HL-60 (cell line): ENCODE results near the gene C8G.

Experiments
- DNase-seq, 2 experiments: peaks; one replicate each; pipeline ENCODE4 v3.0.0-alpha.2; 2010 to 2020; ENCODE audit warnings: low read depth in 1 of 2, low spot score in 1 of 2
- H3K27ac ChIP-seq: fragments of 250-450 bp; sonication (Bioruptor Pico); replicated peaks from 2 replicates; pipeline ENCODE4 v1.5.1; 2020; ENCODE audit warnings: mild to moderate bottlenecking, moderate library complexity
- H3K27me3 ChIP-seq: fragments of 250-450 bp; sonication (Bioruptor Pico); 2 replicates; pipeline ENCODE4 v1.5.1; 2021; ENCODE audit warnings: mild to moderate bottlenecking, moderate library complexity; ENCODE audit not compliant: insufficient read depth, poor library complexity, severe bottlenecking
- H3K4me3 ChIP-seq: replicated peaks from 2 replicates; pipeline ENCODE4 v1.5.1; 2011; ENCODE audit warnings: mild to moderate bottlenecking, control low read depth, low read length; ENCODE audit not compliant: insufficient read depth
- CTCF ChIP-seq: IDR thresholded peaks from one replicate; pipeline ENCODE4 v1.5.1; 2011; ENCODE audit warnings: low read length, control low read depth, inconsistent platforms; ENCODE audit not compliant: insufficient read depth
- GABPA ChIP-seq: IDR thresholded peaks from 2 replicates; pipeline ENCODE4 v1.6.1; 2012; ENCODE audit warnings: low read depth
- POLR2AphosphoS5 ChIP-seq: IDR thresholded peaks from 2 replicates; pipeline ENCODE4 v1.6.1; 2012; ENCODE audit warnings: low read depth
- REST ChIP-seq: IDR thresholded peaks from 2 replicates; pipeline ENCODE4 v1.6.1; 2012; ENCODE audit warnings: low read depth; ENCODE audit not compliant: insufficient replicate concordance
- SPI1 ChIP-seq: IDR thresholded peaks from 2 replicates; pipeline ENCODE4 v1.6.1; 2012; ENCODE audit warnings: low read depth, mild to moderate bottlenecking, borderline replicate concordance

The C8G gene

GRCh38 chr9:136971746-136972145 is 26.7 kb downstream of the C8G start:
- no peak overlapping the region for H3K27ac ChIP-seq
- DNase-seq: no peak
- no peak overlapping the region for H3K4me3 ChIP-seq
- H3K27me3 ChIP-seq: no peaks in the 10 kb centered on the region
- no peak for TF ChIP-seq REST
- TF ChIP-seq CTCF: no peak
- TF ChIP-seq SPI1: no peak
- TF ChIP-seq POLR2AphosphoS5: no peak
- no peak for TF ChIP-seq GABPA

GRCh38 chr9:136972335-136972734 is 27.3 kb downstream of the C8G start:
- H3K27me3 ChIP-seq: no peaks in the 10 kb centered on the region
- DNase-seq: no peak
- TF ChIP-seq SPI1: no peak
- no peak for TF ChIP-seq POLR2AphosphoS5
- TF ChIP-seq GABPA: no peak
- no peak for TF ChIP-seq REST
- no peak for TF ChIP-seq CTCF
- no peak overlapping the region for H3K27ac ChIP-seq
- H3K4me3 ChIP-seq: no peak overlapping the region

GRCh38 chr9:136972743-136973142 is 27.7 kb downstream of the C8G start:
- DNase-seq: no peak
- H3K27ac ChIP-seq: no peak overlapping the region
- no peak for TF ChIP-seq REST
- no peak for TF ChIP-seq SPI1
- TF ChIP-seq POLR2AphosphoS5: no peak
- TF ChIP-seq CTCF: no peak
- no peak for TF ChIP-seq GABPA
- no peaks in the 10 kb centered on the region for H3K27me3 ChIP-seq
- H3K4me3 ChIP-seq: no peak overlapping the region
